Measurements from ENCODE around the gene ELP4. TPM values are rescaled to one million over a fixed set of nuclear protein-coding genes. Genes with fewer than 3 reads are reported as not detected.

ELP4 gene
- total RNA-seq, 1 donor from 2014 or later: 21.7 TPM

DNA sequence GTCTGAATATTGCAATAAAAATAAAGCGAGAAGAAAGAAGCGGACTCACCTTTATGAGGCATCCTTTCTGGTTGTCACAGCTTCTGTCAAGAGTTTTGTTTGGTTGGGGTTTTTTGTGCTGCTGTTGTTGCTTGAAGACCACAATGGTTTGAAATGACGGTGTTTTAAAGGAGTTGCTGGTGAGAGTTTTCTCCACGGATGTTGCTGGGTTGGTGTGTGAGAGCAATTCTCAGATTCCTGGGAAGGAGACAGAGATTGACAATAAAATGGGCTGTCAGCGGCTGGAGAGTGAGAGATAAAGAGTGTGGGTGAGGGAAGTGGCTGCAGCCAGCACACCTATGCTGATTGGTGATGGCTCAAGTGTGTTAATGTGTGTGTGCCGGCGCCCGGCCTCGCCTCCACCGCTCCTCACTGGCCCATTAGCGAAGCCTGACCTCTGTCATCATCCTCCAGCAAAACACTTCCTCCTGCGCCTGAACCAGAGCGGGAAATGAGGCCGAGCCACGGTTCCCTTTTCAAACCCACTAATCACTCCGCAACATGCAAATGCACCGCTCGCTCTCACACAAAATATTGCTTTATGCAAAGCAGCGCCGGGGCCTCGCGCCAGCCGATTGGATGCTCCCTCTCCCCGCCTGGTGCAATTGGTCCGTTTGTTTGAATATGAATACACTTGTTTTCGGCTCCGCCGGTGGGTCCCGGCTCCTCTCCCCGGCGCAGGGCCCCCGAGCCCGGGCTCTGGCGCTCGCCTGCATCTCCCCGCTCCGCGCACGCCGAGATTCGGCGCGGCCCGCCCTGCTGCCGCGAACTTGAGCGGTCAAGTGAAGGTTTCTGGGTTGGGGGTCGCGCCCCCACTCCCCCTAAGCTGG, 301.4 kb downstream of the ELP4 start, which contains the start of gene PAX6:
Gene PAX6 (minus strand): TSS at position 544 of the 869 bp plus-strand sequence. CDS start 4,911 bp downstream, outside the sequence.
- H3K4me1 Mint-ChIP-seq (ENCODE audit: unreplicated experiment): peaks cover 24% of the 10 kb centered on the region
- DNase-seq (ENCODE audit: extremely low spot score, unreplicated experiment): no peak
- peaks cover 85% of the 10 kb centered on the region for H3K27me3 Mint-ChIP-seq
- H3K9me3 Mint-ChIP-seq: no peaks in the 10 kb centered on the region
- TF ChIP-seq, protein P1, sequence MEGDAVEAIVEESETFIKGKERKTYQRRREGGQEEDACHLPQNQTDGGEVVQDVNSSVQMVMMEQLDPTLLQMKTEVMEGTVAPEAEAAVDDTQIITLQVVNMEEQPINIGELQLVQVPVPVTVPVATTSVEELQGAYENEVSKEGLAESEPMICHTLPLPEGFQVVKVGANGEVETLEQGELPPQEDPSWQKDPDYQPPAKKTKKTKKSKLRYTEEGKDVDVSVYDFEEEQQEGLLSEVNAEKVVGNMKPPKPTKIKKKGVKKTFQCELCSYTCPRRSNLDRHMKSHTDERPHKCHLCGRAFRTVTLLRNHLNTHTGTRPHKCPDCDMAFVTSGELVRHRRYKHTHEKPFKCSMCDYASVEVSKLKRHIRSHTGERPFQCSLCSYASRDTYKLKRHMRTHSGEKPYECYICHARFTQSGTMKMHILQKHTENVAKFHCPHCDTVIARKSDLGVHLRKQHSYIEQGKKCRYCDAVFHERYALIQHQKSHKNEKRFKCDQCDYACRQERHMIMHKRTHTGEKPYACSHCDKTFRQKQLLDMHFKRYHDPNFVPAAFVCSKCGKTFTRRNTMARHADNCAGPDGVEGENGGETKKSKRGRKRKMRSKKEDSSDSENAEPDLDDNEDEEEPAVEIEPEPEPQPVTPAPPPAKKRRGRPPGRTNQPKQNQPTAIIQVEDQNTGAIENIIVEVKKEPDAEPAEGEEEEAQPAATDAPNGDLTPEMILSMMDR (conservative IDR thresholded peaks at IDR 0.05): no peak
- peak within 1 kb of the TSS; percentile 91 for H3K4me3 Mint-ChIP-seq
- H3K27ac Mint-ChIP-seq: peak within 1 kb of the TSS; percentile 89
- peaks cover 7% of the 10 kb centered on the region for H3K36me3 Mint-ChIP-seq

DNA sequence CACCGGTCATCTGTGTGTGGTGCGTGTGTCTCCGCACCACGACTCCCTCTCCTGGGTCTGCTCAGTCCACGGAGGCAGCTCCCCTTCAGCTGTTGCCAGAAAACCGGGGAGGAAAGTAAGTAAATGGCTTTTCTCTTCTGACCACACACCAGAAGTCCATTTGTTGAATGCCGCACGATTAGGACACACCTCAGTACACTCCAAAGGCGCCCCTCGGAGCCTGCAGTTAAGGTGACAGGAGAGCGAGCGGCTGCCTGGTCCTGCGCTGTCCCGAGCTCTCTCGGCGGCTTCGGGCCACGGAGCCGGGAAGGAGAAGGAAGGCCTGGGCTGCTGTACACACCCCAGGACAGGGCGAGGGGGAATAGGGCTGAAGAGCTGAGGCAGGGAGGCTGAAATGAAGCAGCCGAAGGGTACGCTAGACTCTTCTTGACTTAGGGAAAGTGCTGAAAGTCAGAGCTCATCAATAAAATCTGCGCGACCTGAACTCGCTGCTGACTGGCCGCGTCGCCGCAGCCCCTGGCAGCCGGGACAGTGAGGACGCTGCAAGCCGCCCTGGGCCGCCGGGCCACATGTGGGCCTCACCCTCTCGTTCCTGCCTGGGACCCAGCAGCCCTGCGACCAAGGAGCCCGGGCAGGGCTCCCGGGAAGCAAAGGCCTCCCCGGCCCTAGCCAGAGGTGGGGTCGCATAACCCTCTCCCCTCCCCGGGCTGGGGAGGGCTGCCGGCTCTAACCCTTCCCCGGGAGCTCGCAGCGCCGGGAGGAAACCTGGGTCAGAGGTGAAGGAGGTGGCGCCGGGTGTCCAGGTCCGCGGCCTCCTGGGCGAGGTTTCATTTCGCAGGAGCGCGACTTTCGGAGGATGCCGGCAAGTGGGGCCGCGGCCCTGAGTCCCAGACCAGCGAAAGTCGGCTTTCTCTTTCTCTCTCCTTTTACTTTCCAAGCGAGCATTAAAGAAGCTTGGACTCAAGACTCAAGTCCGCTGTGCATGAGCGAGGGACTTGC, 303.1 kb downstream of the ELP4 start:
- Mint-ChIP-seq H3K27ac (peak overlapping the region; percentile 87), H3K4me3 (peak overlapping the region; percentile 91), H3K36me3 (peaks cover 3% of the 10 kb centered on the region), H3K27me3 (peaks cover 81% of the 10 kb centered on the region), H3K4me1 (ENCODE audit: unreplicated experiment) (peaks cover 24% of the 10 kb centered on the region), H3K9me3 (no peaks in the 10 kb centered on the region)
- TF ChIP-seq, protein P1 (conservative IDR thresholded peaks at IDR 0.05): no peak
- DNase-seq (ENCODE audit: extremely low spot score, unreplicated experiment): no peak

DNA sequence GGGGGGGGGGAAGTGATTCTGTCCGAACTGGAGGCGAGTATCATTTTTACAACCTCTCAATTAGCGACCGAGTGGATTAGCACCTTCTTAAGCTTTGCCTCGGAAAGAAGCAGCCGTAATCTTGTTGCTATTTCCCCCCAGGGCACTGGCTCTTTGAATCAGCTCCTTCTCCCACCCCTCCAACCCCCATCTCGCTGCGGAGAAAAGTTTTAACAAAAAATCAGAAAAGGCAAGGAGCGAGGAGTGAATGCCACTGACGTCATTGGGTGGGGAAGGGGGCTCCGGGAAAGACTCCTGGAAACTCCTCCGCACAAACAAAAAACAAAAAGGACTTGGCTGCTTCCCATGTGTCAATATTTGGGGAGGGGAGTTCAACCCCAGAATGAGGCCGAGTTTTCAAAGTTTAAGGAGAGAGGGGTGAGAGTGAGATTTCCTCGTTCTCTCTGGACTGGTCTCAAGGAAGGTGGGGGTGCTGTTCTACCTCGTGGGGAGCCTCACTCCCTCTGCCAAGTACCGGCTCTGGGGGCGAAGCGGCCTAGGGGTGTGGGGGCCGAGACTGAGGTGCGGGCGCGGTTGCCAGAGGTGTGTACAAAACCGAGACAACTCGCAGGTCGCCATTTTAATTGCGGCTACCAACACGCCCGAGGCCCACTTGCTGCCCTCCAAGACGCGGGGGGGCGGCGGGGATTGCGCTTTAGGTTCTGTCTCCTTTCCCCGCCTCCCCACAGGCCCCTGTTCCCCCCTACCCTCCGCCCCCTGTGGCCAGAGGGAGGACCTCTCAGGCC, 304.0 kb downstream of the ELP4 start:
- DNase-seq (ENCODE audit: extremely low spot score, unreplicated experiment): no peak
- Mint-ChIP-seq H3K27me3 (peaks cover 81% of the 10 kb centered on the region), H3K4me3 (peak overlapping the region; percentile 76), H3K36me3 (no peaks in the 10 kb centered on the region), H3K9me3 (no peaks in the 10 kb centered on the region), H3K27ac (peak overlapping the region; percentile 13), H3K4me1 (ENCODE audit: unreplicated experiment) (peaks cover 24% of the 10 kb centered on the region)
- TF ChIP-seq, protein P1 (conservative IDR thresholded peaks at IDR 0.05): no peak

DNA sequence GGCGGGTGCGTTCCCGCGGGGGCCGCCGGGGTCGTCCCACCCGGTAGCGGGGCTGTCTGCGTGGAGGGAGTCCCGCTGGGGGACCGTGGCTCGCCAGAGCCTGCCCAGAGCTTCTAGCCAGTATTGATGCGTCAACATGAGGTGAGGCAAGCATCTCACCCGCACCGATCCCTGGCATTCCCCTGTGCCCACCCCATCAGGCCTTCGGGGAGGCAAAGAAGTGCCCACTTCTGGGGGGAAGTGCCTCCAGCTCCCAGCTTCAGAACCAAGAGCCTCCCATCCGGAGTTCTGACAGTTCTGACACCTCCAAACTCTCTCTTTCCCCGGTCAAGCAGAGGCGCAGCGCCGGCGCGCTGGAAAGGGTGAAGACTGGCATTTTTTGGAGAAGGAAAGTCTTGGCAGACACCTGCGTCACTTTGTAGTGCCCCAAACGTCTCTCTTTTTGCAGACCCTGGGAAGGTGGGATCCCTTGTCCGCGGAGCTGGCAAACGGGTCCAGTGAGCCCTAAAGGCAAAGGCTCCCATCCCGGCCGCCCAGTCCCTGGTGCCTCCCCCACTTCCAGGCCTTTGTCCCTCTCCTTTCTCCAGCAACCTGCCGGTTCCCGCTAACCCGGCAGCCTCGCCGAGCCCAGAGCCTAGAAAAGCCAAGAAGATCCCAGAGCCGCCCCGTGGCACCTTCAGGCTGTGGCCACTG, 304.8 kb downstream of the ELP4 start:
- peaks cover 81% of the 10 kb centered on the region for H3K27me3 Mint-ChIP-seq
- H3K27ac Mint-ChIP-seq: no peak overlapping the region
- peaks cover 23% of the 10 kb centered on the region for H3K4me1 Mint-ChIP-seq (ENCODE audit: unreplicated experiment)
- no peaks in the 10 kb centered on the region for H3K9me3 Mint-ChIP-seq
- H3K36me3 Mint-ChIP-seq: no peaks in the 10 kb centered on the region
- no peak for DNase-seq (ENCODE audit: extremely low spot score, unreplicated experiment)
- peak overlapping the region; percentile 74 for H3K4me3 Mint-ChIP-seq
- TF ChIP-seq, protein P1 (conservative IDR thresholded peaks at IDR 0.05): no peak

Data from type B pancreatic cell (in vitro differentiated cells).